ENCODE measurements around the gene RNF113B. TPM values are rescaled to one million over a fixed set of nuclear protein-coding genes. Genes with fewer than 3 reads are reported as not detected.

RNF113B gene
- total and polyA plus RNA-seq, 2 experiments from 2014 or later: 0.19 TPM; not detected in 1

DNA sequence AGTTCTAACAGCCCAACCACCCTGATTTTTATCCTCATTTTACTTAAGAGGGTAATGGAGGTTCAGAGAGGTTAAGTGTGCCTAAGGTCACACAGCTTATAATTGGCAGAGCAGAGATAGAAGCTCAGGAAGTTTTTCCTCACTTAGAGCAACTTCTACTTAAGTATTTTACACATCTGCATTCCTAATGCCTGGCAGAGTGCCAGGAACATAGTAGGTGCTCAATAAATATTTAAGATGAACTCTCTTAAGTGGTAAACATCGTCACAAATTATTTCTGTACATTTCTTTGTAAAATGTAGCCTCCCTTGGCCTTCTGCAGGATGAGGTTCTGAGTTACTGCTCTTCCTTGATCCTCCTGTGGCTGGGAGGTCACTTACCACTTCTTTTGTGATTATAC lies 19.5 kb downstream of the RNF113B start:
- no peaks in the 10 kb centered on the region for H3K9me3 Mint-ChIP-seq
- H3K4me2 ChIP-seq: peak overlapping the region; percentile 34; the same call in 1 of the 2 replicates
- no peak for ATAC-seq
- H3K36me3 ChIP-seq (ENCODE audit: insufficient read depth): no peaks in the 10 kb centered on the region
- peak overlapping the region; percentile 65; the same call in 1 of the 2 replicates for H3K27ac ChIP-seq (ENCODE audit: low read depth)
- H2AFZ ChIP-seq: no peak overlapping the region
- peaks cover 10% of the 10 kb centered on the region; the same call in 2 of the 3 replicates for H3K36me3 Mint-ChIP-seq (ENCODE audit: low read depth)
- peaks cover 33% of the 10 kb centered on the region for H3K4me1 Mint-ChIP-seq
- H3K27me3 Mint-ChIP-seq (ENCODE audit: insufficient read depth, low read depth, poor library complexity): peaks cover 3% of the 10 kb centered on the region
- no peaks in the 10 kb centered on the region for H3K27me3 ChIP-seq (ENCODE audit: insufficient read depth)
- H3K27ac Mint-ChIP-seq: peak overlapping the region; percentile 43; the same call in 1 of the 2 replicates
- peaks cover 22% of the 10 kb centered on the region for H3K4me1 ChIP-seq (ENCODE audit: insufficient read depth)
- TF ChIP-seq EZH2phosphoT487 (IDR thresholded peaks at IDR 0.05; ENCODE audit: unreplicated experiment) (no peak), JUNB (IDR thresholded peaks at IDR 0.05; ENCODE audit: unreplicated experiment) (no peak), POLR2AphosphoS5 (IDR thresholded peaks at IDR 0.05; ENCODE audit: low read depth) (no peak), CREB1 (CRISPR knock-in tag; IDR thresholded peaks at IDR 0.05; ENCODE audit: low read depth) (no peak), ZNF331 (CRISPR knock-in tag; IDR thresholded peaks at IDR 0.05; ENCODE audit: low read depth) (no peak), STAT1 (IDR thresholded peaks at IDR 0.05; ENCODE audit: unreplicated experiment) (no peak), ZNF114 (CRISPR knock-in tag; IDR thresholded peaks at IDR 0.05) (no peak), EZH2 (IDR thresholded peaks at IDR 0.05; ENCODE audit: low read depth, unreplicated experiment) (no peak), NANOG (IDR thresholded peaks at IDR 0.05; ENCODE audit: borderline replicate concordance) (no peak)
- TF ChIP-seq, protein P1, sequence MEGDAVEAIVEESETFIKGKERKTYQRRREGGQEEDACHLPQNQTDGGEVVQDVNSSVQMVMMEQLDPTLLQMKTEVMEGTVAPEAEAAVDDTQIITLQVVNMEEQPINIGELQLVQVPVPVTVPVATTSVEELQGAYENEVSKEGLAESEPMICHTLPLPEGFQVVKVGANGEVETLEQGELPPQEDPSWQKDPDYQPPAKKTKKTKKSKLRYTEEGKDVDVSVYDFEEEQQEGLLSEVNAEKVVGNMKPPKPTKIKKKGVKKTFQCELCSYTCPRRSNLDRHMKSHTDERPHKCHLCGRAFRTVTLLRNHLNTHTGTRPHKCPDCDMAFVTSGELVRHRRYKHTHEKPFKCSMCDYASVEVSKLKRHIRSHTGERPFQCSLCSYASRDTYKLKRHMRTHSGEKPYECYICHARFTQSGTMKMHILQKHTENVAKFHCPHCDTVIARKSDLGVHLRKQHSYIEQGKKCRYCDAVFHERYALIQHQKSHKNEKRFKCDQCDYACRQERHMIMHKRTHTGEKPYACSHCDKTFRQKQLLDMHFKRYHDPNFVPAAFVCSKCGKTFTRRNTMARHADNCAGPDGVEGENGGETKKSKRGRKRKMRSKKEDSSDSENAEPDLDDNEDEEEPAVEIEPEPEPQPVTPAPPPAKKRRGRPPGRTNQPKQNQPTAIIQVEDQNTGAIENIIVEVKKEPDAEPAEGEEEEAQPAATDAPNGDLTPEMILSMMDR (conservative IDR thresholded peaks at IDR 0.05; ENCODE audit: low read depth in 2 of 2): no peak
- TF ChIP-seq, protein P2, sequence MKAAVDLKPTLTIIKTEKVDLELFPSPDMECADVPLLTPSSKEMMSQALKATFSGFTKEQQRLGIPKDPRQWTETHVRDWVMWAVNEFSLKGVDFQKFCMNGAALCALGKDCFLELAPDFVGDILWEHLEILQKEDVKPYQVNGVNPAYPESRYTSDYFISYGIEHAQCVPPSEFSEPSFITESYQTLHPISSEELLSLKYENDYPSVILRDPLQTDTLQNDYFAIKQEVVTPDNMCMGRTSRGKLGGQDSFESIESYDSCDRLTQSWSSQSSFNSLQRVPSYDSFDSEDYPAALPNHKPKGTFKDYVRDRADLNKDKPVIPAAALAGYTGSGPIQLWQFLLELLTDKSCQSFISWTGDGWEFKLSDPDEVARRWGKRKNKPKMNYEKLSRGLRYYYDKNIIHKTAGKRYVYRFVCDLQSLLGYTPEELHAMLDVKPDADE (IDR thresholded peaks at IDR 0.05): no peak
- TF ChIP-seq, protein P3, sequence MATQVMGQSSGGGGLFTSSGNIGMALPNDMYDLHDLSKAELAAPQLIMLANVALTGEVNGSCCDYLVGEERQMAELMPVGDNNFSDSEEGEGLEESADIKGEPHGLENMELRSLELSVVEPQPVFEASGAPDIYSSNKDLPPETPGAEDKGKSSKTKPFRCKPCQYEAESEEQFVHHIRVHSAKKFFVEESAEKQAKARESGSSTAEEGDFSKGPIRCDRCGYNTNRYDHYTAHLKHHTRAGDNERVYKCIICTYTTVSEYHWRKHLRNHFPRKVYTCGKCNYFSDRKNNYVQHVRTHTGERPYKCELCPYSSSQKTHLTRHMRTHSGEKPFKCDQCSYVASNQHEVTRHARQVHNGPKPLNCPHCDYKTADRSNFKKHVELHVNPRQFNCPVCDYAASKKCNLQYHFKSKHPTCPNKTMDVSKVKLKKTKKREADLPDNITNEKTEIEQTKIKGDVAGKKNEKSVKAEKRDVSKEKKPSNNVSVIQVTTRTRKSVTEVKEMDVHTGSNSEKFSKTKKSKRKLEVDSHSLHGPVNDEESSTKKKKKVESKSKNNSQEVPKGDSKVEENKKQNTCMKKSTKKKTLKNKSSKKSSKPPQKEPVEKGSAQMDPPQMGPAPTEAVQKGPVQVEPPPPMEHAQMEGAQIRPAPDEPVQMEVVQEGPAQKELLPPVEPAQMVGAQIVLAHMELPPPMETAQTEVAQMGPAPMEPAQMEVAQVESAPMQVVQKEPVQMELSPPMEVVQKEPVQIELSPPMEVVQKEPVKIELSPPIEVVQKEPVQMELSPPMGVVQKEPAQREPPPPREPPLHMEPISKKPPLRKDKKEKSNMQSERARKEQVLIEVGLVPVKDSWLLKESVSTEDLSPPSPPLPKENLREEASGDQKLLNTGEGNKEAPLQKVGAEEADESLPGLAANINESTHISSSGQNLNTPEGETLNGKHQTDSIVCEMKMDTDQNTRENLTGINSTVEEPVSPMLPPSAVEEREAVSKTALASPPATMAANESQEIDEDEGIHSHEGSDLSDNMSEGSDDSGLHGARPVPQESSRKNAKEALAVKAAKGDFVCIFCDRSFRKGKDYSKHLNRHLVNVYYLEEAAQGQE (IDR thresholded peaks at IDR 0.05; ENCODE audit: unreplicated experiment): no peak
- TF ChIP-seq, protein P4, sequence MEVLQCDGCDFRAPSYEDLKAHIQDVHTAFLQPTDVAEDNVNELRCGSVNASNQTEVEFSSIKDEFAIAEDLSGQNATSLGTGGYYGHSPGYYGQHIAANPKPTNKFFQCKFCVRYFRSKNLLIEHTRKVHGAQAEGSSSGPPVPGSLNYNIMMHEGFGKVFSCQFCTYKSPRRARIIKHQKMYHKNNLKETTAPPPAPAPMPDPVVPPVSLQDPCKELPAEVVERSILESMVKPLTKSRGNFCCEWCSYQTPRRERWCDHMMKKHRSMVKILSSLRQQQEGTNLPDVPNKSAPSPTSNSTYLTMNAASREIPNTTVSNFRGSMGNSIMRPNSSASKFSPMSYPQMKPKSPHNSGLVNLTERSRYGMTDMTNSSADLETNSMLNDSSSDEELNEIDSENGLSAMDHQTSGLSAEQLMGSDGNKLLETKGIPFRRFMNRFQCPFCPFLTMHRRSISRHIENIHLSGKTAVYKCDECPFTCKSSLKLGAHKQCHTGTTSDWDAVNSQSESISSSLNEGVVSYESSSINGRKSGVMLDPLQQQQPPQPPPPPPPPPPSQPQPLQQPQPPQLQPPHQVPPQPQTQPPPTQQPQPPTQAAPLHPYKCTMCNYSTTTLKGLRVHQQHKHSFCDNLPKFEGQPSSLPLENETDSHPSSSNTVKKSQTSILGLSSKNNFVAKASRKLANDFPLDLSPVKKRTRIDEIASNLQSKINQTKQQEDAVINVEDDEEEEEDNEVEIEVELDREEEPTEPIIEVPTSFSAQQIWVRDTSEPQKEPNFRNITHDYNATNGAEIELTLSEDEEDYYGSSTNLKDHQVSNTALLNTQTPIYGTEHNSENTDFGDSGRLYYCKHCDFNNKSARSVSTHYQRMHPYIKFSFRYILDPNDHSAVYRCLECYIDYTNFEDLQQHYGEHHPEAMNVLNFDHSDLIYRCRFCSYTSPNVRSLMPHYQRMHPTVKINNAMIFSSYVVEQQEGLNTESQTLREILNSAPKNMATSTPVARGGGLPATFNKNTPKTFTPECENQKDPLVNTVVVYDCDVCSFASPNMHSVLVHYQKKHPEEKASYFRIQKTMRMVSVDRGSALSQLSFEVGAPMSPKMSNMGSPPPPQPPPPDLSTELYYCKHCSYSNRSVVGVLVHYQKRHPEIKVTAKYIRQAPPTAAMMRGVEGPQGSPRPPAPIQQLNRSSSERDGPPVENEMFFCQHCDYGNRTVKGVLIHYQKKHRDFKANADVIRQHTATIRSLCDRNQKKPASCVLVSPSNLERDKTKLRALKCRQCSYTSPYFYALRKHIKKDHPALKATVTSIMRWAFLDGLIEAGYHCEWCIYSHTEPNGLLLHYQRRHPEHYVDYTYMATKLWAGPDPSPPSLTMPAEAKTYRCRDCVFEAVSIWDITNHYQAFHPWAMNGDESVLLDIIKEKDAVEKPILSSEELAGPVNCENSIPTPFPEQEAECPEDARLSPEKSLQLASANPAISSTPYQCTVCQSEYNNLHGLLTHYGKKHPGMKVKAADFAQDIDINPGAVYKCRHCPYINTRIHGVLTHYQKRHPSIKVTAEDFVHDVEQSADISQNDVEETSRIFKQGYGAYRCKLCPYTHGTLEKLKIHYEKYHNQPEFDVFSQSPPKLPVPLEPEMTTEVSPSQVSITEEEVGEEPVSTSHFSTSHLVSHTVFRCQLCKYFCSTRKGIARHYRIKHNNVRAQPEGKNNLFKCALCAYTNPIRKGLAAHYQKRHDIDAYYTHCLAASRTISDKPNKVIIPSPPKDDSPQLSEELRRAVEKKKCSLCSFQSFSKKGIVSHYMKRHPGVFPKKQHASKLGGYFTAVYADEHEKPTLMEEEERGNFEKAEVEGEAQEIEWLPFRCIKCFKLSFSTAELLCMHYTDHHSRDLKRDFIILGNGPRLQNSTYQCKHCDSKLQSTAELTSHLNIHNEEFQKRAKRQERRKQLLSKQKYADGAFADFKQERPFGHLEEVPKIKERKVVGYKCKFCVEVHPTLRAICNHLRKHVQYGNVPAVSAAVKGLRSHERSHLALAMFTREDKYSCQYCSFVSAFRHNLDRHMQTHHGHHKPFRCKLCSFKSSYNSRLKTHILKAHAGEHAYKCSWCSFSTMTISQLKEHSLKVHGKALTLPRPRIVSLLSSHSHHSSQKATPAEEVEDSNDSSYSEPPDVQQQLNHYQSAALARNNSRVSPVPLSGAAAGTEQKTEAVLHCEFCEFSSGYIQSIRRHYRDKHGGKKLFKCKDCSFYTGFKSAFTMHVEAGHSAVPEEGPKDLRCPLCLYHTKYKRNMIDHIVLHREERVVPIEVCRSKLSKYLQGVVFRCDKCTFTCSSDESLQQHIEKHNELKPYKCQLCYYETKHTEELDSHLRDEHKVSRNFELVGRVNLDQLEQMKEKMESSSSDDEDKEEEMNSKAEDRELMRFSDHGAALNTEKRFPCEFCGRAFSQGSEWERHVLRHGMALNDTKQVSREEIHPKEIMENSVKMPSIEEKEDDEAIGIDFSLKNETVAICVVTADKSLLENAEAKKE (CRISPR knock-in tag; IDR thresholded peaks at IDR 0.05): no peak
- no peak for DNase-seq (ENCODE audit: low spot score)
- H3K4me3 ChIP-seq: no peak overlapping the region
- no peak overlapping the region for H3K4me3 Mint-ChIP-seq
- H3K79me2 ChIP-seq (replicated peaks; ENCODE audit: insufficient read depth): peaks cover 90% of the 10 kb centered on the region
- H3F3A ChIP-seq (replicated peaks; ENCODE audit: low read depth): no peaks in the 10 kb centered on the region
- peaks cover 8% of the 10 kb centered on the region; the same call in 1 of the 2 replicates for H4K20me1 ChIP-seq (replicated peaks; ENCODE audit: insufficient read depth)
- no peaks in the 10 kb centered on the region for H3K9me2 ChIP-seq (ENCODE audit: insufficient read depth)
